Breast epithelium (tissue), 4 donors: Measurements from ENCODE around the gene ZNF587B. TPM values are rescaled to one million over a fixed set of nuclear protein-coding genes. Genes with fewer than 3 reads are reported as not detected.
"Not testable (repeated sequence)": the region's sequence is repeated elsewhere in the genome, so short reads cannot be mapped to it uniquely, and the experiment has no call there.

ENCODE experiments used
- DNase-seq, 2 donors: peaks; one replicate each; pipeline ENCODE4 v3.0.0-alpha.2; 2019; ENCODE audit warnings: low spot score in 2 of 2
- H3K27ac ChIP-seq, 2 donors: fragments of 200-600 bp; sonication (generic) in 1 of 2; one replicate each; pipeline ENCODE4 v1.5.1; 2016 to 2019; ENCODE audit warnings: mild to moderate bottlenecking in 1 of 2
- H3K27me3 ChIP-seq, 2 donors: fragments of 200-600 bp; sonication (generic) in 1 of 2; one replicate each; pipeline versions ENCODE4 v1.5.1 to v1.6.0; 2017 to 2019; ENCODE audit warnings: control low read depth in 1 of 2, mild to moderate bottlenecking in 1 of 2
- H3K36me3 ChIP-seq: fragments of 200-600 bp; one replicate; pipeline ENCODE4 v1.5.1; 2019
- H3K4me1 ChIP-seq, 2 donors: fragments of 200-600 bp; sonication (generic); one replicate each; pipeline ENCODE4 v1.5.1; 2016 to 2019; ENCODE audit warnings: control low read depth in 1 of 2
- H3K4me3 ChIP-seq, 3 donors: fragments of 200-600 bp; sonication (generic); 1 replicate in 2 of 3; 2 replicates in 1 of 3; pipeline ENCODE4 v1.5.1; 2016 to 2019; ENCODE audit warnings: mild to moderate bottlenecking in 3 of 3, moderate library complexity in 2 of 3
- H3K9me3 ChIP-seq, 2 donors: fragments of 200-600 bp; sonication (generic) in 1 of 2; one replicate each; pipeline ENCODE4 v1.5.1; 2016 to 2019; ENCODE audit warnings: control low read depth in 1 of 2
- CTCF ChIP-seq, 3 donors: fragments of 450-650 bp; IDR thresholded peaks; one replicate each; pipeline ENCODE4 v1.5.1; 2016 to 2017; ENCODE audit warnings: antibody characterized with exemption in 3 of 3, mild to moderate bottlenecking in 3 of 3, moderate library complexity in 3 of 3
- POLR2A ChIP-seq: fragments of 450-650 bp; IDR thresholded peaks from one replicate; pipeline ENCODE4 v1.6.1; 2016; ENCODE audit warnings: antibody characterized with exemption, mild to moderate bottlenecking, moderate library complexity
- POLR2AphosphoS5 ChIP-seq, 3 donors: sonication (generic); formaldehyde crosslinking; IDR thresholded peaks; one replicate each; pipeline ENCODE4 v1.6.1; 2017; ENCODE audit warnings: antibody characterized with exemption in 3 of 3
- intact Hi-C: fragments of 100-400 bp; cut with DNase I; formaldehyde crosslinking; loops from one replicate; pipeline ENCODE4 v1.15.1; 2023; ENCODE audit warnings: low total_unique reads
- total RNA-seq, 3 donors: library from RNA; depleted of rRNA; stranded (reverse); fragments of >200 nt; gene quantifications; one replicate each; pipeline ENCODE4 v1.1.0, GENCODE V29; 2016

ZNF587B gene
- total RNA-seq, 3 donors from 2014 or later, result 10.7 to 26.6 (median 25.2) TPM

- no peaks in the 10 kb centered on the region for H3K36me3 ChIP-seq
- no peak overlapping the region for H3K27ac ChIP-seq
- DNase-seq, result no peak
- H3K4me3 ChIP-seq, result no peak overlapping the region
- H3K27me3 ChIP-seq, result no peaks in the 10 kb centered on the region
- H3K4me1 ChIP-seq, result no peaks in the 10 kb centered on the region
- intact Hi-C loops, result no loop called here
- peaks cover 87 to 90% of the 10 kb centered on the region in 2 donors for H3K9me3 ChIP-seq
- TF ChIP-seq POLR2A (no peak), POLR2AphosphoS5 (IDR thresholded peaks at IDR 0.05) (no peak), CTCF (IDR thresholded peaks at IDR 0.05) (no peak)
Observed at GRCh38 chr19:57870225-57870624, 40.1 kb downstream of the ZNF587B start.

- H3K9me3 ChIP-seq, result peaks cover 87 to 94% of the 10 kb centered on the region in 2 donors
- no peaks in the 10 kb centered on the region for H3K27me3 ChIP-seq
- TF ChIP-seq CTCF (IDR thresholded peaks at IDR 0.05) (no peak), POLR2AphosphoS5 (IDR thresholded peaks at IDR 0.05) (no peak), POLR2A (no peak)
- no peak overlapping the region for H3K27ac ChIP-seq
- intact Hi-C loops, result no loop called here
- no peak overlapping the region for H3K4me3 ChIP-seq
- H3K4me1 ChIP-seq, result no peaks in the 10 kb centered on the region
- no peaks in the 10 kb centered on the region for H3K36me3 ChIP-seq
- no peak for DNase-seq
Observed at GRCh38 chr19:57872450-57872849, 42.4 kb downstream of the ZNF587B start.

GRCh38 chr19:57873883-57874799 is 44.0 kb downstream of the ZNF587B start:
- Histone ChIP-seq H3K4me3 (peak overlapping the region in 1 of 3 donors; percentile 6), H3K9me3 (peaks cover 78 to 90% of the 10 kb centered on the region in 2 donors)
- H3K36me3 ChIP-seq, intact Hi-C loops, DNase-seq, H3K27me3 ChIP-seq, H3K4me1 ChIP-seq, H3K27ac ChIP-seq: not testable (repeated sequence)

GRCh38 chr19:57886046-57886445 is 55.9 kb downstream of the ZNF587B start:
- intact Hi-C loops, result no loop called here
- DNase-seq, result no peak
- no peak for TF ChIP-seq CTCF (IDR thresholded peaks at IDR 0.05)
- no peak for TF ChIP-seq POLR2A
- TF ChIP-seq POLR2AphosphoS5 (IDR thresholded peaks at IDR 0.05), result no peak
- no peaks in the 10 kb centered on the region for H3K27me3 ChIP-seq
- H3K4me3 ChIP-seq, result no peak overlapping the region
- H3K4me1 ChIP-seq, result peaks cover 0 to 4% of the 10 kb centered on the region in 2 donors
- no peaks in the 10 kb centered on the region for H3K36me3 ChIP-seq
- H3K27ac ChIP-seq, result no peak overlapping the region
- peaks cover 25 to 45% of the 10 kb centered on the region in 2 donors for H3K9me3 ChIP-seq

- Histone ChIP-seq H3K4me3 (peak overlapping the region in 2 of 3 donors; percentile 67 to 78), H3K27ac (no peak overlapping the region), H3K9me3 (peaks cover 25 to 52% of the 10 kb centered on the region in 2 donors), H3K27me3 (no peaks in the 10 kb centered on the region), H3K4me1 (peaks cover 0 to 4% of the 10 kb centered on the region in 2 donors), H3K36me3 (no peaks in the 10 kb centered on the region)
- intact Hi-C loops, result no loop called here
- DNase-seq, result no peak
- no peak for TF ChIP-seq CTCF (IDR thresholded peaks at IDR 0.05)
- no peak for TF ChIP-seq POLR2AphosphoS5 (IDR thresholded peaks at IDR 0.05)
- no peak for TF ChIP-seq POLR2A
Observed at GRCh38 chr19:57887195-57887941, 57.3 kb downstream of the ZNF587B start.
